ENCODE data around the gene SKAP2.

Gene SKAP2

DNA sequence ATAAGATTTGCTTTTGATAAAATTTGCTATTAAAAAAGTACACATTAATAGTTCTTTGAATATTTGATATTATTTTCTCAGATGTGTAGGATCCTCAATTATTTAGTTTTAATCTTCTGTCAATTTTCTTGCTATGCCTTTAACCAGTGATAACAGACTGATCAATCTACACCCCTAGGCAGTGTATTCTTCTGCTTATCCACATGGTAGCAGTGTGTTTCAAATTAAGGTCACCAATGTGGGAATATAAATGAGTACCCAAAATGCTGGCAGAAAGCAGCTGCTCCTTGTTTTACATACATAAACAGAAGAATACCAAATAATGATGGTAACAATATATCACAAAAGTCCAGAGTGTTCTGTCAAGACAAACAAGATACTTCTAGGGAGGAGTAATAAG is 87.0 kb downstream of the SKAP2 start:
- no peak for DNase-seq (ENCODE audit: low read depth in 2 of 2)

DNA sequence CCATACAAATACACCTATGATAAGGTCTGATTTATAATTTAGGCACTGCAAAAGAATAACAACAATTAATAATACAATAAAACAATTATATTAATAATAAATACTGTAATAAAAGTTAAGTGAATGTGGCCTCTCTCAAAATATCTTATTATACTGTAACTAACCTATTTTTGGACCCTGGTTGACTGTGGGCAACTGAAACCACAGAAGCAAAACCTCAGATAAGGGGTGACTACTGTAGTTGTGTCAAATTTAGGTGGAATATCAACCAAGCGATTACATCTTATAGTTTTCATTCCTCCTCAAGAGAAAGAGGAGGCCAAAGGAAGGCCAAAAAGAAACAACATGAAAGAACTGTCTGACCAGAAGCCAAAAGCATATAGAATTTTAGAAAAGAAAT is 103.9 kb downstream of the SKAP2 start:
- DNase-seq (ENCODE audit: low read depth in 2 of 2): no peak

DNA sequence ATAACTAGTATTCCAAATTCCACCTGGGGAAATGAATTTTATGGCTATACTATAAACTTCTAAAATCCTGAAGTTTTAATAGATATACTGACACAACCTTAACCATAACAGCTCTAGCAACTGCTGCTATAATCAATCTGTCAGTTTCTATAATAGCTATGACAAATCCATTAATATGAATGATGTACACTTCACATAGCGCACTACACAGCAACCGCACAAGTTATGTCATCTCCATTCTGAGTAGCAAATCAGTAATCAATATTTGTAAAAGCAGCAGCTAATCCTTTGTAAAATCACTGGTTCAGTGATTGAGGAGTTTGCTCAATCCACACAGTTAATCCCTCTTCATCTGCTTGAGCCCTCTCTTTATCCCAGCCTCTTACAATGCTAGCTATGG is 105.3 kb downstream of the SKAP2 start:
- DNase-seq (ENCODE audit: low read depth in 2 of 2): no peak

DNA sequence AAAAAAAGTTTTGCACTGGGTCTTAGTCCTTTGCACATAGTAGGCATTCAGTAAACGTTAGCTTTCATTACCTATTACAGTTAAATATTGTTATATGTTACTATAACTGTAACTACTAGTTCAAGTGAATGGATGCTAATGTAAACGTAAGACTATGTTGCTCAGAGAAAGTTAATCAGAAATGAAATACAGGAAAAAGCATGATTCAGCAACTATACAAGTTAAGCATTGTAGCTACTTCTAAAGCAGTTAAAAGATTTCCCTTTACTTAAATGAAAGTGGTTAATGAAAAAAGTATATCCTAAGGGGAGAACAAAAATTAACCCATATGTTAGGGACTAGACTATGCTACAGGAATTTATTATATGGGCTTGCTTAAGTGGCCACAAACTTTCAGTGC is 121.2 kb downstream of the SKAP2 start:
- DNase-seq (ENCODE audit: low read depth in 2 of 2): no peak

DNA sequence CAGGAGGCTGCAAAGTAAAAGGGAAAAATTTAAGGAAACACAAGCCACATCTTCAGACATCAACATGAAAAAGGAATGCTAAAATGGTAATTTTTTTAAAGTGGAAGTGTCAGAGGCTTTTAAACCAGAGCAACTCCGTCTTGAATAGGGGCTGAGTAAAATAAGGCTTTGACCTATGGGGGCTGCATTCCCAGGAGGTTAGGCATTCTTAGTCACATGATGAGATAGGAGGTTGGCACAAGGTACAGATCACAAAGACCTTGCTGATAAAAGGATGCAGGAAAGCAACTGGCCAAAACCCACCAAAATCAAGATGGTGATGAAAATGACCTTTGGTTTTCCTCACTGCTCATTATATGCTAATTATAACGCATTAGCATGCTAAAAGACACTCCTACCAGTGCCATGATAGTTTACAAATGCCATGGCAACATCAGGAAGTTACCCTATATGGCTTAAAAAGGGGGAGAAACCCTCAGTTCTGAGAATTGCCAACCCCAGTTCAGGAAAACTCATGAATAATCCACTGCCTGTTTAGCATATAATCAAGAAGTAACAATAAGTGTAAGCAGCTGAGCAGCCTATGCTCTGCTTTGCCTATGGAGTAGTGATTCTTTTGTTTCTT is 128.3 kb downstream of the SKAP2 start:
- no peak for DNase-seq (ENCODE audit: low read depth in 2 of 2)

DNA sequence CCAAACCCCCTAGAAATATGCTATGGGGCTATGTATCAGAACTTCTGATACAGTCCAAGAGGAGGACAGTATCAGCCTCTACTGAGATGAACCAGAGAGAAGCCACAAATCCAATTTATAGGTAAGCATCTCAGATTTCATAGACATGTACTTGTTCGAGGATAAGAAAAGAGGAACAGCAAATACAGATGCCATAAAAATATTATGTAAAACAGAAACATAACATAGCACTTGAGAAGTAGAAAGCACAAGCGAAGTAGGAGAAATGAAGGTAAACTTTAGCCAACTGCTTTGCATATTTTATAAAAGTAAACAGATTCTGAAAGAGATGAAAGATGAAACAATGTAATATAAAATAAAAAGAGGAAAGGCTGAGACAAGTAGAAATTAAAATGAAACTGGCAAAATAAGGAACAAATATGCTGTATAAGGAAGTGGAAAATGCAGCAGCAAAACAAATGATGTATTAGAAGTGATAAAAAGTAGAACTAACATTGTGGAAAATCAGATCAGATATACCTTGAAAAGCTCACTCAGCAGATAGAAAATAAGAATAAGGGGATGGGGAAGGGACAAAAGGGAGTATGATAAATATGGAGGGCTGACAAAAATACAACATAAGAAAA is 135.1 kb downstream of the SKAP2 start:
- DNase-seq (ENCODE audit: low read depth in 2 of 2): no peak

DNA sequence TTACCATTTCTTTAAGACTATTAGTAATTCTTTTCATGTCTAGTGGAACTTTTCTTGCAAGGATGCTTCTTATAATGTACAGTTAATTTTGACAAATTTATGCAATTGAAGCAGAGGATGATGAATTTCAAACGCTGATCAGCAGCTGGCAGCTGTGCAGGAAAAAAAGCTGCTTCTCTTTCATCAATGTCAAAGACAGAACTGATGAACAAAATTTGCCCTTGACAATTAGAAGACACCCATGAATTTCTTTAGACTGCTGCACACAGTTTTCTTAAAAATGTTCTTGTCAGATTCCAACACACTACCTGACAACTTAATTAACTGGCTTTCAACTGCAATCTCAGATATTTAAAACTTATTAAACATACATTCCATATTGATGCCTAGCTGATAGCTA is 138.3 kb downstream of the SKAP2 start:
- no peak for DNase-seq (ENCODE audit: low read depth in 2 of 2)

DNA sequence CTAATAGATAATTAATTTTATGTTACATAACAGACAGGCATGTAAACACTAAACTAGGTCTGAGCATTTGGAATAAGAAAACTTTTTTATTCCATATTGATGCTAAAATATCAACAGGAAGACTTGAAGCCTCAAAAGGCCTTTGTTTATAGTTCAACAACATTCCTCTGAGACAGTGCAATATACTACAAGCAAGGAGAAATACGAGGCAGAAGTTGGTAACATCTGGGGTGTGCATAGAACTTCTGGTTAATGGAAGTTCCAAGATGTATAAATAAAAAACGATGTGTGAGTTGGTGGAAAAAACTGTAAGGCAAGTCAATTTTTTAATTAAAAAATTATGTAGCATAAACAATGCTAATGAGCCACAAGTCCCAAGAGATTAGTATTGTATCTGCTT is 139.6 kb downstream of the SKAP2 start:
- DNase-seq (ENCODE audit: low read depth in 2 of 2): no peak

DNA sequence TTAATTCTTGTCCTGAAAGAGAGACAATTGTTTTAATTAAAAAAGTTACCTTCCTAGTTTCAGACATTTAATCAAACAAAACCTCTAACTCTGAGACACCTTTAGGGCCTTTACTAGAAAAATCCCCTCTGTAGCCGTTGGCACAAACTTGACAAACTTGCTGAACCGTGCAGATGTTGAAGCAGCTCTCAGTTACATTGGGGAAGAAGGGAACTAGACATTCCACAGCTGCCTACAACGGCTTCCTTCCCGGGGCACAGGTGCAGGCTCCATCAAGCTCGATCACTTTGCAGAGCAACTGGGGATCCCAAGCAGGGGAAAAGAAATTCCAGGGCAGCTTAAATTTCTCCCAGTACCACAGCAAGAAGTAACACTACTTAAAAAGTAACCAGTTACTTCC is 141.3 kb downstream of the SKAP2 start:
- DNase-seq (ENCODE audit: low read depth in 2 of 2): no peak

DNA sequence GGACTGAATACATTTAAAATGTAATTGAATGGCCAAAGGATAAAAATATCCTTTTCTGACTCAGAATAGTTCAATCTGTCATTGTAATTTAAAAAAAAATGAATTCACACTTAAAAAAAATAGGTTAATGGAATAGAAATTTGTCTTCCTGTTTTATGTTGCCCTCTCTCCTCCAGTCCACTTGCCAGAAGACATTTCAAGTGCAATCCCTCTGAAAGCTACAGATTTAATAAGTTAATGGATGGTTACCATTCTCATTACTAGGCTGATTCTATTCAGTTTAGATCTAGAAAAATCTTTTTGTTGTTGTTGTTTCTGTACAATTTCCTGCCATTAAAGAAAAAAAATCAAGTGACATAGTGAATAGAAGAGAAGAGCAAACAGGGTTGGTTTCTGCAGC is 142.9 kb downstream of the SKAP2 start:
- no peak for DNase-seq (ENCODE audit: low read depth in 2 of 2)

DNA sequence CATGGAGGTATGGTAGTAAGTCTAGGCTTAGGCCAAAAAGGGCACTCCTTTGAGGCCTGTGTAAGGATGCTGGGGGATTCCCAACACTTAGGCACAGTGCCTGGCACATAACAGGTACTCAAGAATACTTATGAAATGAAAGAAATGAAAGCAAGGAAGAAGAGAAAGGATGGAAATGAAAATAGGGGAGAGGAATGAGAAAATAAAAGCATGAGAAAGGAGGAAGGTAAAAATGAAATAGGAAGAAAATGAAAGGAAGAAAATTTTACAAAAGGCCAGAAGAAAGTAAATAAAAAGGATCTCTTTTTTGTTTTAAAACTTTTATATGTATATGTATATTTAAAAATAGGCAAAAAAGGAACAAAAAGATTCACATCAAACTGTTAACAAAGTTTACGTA is 146.3 kb downstream of the SKAP2 start:
- no peak for DNase-seq (ENCODE audit: low read depth in 2 of 2)

DNA sequence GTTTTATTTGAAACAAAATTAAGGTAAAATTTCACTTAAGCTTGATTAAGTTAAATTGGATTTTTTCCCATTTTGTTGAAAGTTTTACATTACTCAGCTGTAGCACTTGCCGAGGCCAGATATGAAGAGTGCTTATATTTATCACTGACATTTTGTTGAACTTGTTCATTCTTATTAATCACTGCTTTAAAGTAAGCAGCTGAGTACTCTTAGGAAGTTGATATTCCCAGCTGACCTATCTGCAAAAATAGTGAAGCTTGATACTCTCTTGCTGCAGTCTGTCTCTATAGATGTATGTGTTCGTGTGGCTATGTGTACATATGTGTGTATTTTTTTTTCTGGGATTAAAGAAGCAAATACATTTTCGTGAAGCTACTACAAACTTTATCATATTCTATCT is 150.0 kb downstream of the SKAP2 start:
- DNase-seq (ENCODE audit: low read depth in 2 of 2): no peak

DNA sequence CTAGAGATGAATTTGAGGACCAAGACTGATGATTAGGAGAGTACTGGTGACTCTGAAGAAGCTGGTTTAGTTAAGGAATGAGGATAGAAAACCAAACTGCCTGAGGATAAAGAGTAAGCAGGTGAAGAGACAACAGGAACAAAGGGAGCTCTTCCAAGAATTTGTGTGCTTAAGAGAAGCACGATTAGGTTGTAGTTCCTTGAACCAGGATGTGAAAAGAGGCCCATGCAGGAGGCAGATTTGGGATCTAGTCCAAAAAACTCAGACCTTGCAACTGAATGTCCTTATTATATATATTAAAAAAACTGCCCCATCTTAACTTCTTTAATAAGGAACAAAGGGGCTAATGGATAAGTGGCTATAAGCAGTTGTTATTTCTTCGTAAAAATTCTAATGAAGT is 150.4 kb downstream of the SKAP2 start:
- no peak for DNase-seq (ENCODE audit: low read depth in 2 of 2)

DNA sequence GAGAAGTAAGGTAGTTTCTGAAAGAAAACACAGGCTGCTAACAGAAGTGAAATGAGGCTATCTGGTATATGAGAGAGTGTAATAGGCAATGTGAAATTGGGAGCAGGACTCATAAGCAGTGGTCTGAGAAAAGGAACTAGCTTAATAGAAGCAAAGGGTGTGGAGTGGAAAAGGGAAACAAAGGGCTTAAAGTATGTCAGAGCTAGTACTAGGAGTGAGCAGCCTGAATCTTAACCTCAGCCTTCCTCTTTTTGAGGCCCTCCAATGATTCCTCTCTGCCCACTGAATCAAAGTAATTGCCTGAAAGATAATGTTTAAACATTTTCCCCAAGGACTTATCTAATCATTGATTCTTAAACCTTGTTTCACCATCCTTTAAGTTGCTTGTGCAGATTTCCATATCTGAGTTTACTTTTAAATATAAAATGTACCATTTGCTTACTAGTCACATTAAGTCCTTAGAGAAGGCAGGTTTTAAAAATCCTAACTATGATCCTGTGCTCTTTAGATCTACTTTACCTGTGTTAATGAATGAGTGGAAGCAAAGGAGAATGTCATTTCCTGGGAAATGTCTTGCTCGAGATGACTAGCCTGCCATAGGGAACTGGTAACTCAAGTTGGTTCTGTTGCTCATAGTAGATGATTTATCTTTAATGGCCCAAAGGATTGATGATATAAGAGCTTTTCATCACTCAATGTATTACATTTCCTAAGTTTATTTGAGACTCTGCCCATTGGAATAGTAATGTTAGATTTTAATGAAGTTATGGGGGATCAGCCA is 155.0 kb downstream of the SKAP2 start:
- DNase-seq (ENCODE audit: low read depth in 2 of 2): no peak

DNA sequence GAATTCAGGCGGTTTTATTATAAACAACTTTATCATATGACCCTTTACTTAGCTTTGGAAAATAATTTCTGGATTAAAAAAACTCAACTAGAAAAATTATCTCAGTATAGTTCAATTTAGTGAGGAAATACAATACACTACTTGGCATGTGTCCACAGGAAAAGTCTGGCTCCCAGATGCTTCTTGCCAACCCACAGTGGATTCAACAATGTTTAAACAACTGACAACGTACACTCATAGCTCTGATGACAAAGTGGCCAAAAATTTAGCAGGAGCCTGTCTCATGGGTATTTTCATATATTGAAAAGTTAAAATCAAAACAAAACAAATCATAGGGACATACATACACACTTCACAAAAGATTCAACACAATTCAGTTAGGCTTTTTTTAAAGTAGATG is 158.8 kb downstream of the SKAP2 start:
- no peak for DNase-seq (ENCODE audit: low read depth in 2 of 2)

DNA sequence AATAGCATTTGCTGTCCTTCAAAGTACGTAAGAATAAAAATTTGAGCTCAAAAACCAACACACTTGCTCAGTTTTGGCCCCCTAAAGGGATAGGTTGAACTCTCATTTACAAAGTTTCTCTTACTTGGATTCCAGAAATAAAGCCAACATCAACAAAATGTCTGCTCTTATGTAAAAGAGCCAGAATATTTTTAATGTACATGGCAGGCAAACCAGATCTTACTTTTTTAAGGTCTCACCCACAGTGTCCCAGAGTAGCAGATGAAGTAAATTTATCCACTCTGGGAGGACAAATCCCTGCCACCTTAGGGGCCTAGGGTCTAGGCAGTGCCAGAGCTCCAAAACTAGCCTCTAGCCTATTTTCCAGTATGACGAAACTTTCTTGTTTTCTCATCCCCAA is 159.6 kb downstream of the SKAP2 start:
- no peak for DNase-seq (ENCODE audit: low read depth in 2 of 2)

DNA sequence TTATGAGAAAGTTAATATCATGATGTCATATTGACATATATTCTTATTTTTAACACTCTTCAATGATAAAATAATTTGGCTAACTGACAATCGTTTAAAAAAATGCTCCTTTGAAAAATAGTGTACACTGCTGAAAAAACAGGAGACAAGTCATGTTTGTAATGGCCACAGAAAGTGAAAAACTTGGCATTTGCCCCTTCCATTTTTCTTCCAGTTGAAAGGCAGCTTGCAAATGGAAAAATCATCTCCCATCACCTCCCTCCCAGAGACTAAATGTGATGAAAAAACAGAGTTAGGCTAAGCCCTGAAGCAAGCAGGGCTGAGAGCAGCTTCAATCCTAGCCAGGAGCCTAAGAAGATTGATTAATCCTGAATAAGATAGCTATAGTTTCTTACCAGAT is 160.4 kb downstream of the SKAP2 start:
- no peak for DNase-seq (ENCODE audit: low read depth in 2 of 2)

DNA sequence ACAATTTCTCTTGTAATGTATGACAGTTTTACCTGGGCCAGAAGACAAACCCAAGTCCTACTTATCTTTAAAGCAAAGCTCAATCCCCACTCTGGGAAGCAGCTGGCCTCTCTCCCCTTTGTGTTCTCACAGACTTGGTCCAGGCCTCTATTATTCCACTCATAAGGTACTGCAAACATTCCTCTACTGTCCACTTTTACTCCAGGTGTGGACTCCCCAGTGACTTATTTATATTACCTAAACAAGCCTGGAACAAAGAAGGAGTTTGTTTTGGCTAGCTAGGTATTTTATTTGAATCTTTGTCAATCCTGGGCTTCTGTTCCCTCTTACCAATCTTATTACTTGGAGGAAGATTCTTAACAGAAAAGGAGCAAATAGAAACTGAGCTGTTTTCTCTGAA is 163.5 kb downstream of the SKAP2 start:
- DNase-seq (ENCODE audit: low read depth in 2 of 2): no peak

DNA sequence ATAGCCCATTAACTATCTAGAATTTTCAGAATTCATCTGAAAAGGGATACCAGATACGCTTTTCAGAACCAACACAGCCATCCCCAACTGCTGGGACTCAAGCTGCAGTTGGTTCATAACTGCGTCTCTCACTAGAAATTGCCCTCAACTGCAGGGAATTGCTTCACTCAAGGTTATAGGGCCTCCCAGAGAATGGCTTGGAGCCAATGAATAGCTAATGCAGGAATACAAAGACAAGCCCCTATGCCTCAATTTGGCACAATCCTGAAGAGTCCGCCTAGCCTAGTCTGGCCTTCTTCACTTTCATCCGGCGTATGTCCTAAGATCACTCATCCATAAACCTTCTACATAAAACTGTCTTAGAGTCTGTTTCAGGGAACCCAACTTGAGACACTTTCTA is 164.0 kb downstream of the SKAP2 start:
- no peak for DNase-seq (ENCODE audit: low read depth in 2 of 2)

DNA sequence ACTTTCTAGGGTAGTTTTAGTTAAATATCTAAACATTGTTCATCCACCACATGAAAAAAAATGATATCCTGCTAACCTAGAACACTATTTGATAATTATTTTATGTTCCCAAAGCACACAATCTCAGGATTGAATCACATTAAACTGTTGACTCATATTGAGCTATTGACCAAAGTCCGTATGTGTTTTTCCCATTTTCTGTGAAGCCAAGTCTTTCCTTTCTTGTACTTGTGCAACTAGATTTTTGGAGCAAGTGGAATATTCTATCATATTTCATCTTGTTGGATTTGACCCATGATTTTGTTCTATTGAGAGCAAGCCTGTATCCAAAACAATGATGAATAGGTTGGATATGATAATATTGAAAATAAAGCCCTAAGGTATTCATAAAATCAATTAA is 164.6 kb downstream of the SKAP2 start:
- no peak for DNase-seq (ENCODE audit: low read depth in 2 of 2)

DNA sequence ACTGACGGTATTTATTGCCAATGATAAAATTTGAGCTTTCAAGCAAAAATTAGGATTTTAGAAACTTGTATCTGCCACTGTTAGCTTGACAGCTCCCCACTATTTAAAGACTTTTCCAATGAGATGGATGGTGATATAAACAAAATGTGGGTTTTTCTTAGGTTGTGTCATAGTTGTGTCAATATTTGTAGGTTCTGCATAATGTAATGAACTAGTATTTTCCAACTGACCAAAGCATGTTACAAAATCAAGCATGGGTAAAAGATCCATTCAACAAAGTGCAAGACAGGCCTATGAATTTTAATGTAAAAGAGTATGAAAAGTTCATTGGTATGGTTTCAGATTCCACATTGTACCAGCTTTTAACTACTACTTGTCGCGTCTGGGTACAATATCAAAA is 165.6 kb downstream of the SKAP2 start:
- DNase-seq (ENCODE audit: low read depth in 2 of 2): no peak

DNA sequence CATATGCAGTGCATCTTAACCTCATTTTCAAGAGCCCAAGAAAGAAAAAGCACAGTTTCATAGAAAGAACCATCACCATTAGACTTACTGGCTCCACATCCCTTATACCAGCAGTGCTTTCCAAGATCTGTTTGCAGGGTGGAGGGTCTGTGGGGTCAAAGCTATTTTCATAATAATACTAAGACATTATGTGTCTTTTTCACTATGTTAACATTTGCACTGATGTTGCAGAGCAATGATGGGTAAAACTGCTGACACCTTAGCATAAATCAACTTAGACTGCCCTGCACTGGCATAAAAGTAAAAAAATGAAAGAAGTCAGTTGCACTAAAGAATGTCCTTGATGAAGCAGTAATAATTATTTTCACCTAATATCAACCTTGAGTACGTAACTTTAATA is 166.2 kb downstream of the SKAP2 start:
- no peak for DNase-seq (ENCODE audit: low read depth in 2 of 2)

DNA sequence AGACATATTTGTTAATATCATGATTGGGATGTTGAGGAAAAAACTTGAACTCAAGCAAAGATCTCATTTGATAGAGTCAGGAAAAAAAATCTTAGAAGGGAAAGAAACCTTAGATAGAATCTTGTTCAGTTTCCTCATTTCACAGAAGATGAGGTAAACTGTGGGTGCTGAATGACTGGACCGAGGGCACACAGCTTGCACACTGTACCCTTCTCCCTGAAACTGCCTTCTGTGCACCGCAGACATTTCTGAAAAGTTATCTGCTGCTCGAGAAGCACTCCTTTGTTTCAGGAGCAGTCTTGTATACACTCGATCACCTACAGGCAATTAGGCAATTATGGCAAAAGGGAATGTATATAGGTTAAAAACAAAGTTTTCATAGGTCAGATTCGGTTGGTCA is 167.4 kb downstream of the SKAP2 start:
- DNase-seq (ENCODE audit: low read depth in 2 of 2): no peak

Measured in stimulated activated CD8-positive, alpha-beta memory T cell treated with anti-CD3 and anti-CD28 coated beads, Interleukin-7, amount 100 ng/mL, for 1 hour (primary cell).